Stromal cell of bone marrow (primary cell): Measurements from ENCODE around the gene NT5C.

ENCODE experiments used
- DNase-seq: peaks from one replicate; pipeline ENCODE4 v3.0.0-alpha.2; 2012; ENCODE audit warnings: low read depth

Gene NT5C

GRCh38 chr17:75116737-75117136 lies 14.8 kb downstream of the NT5C start:
- no peak for DNase-seq

DNA sequence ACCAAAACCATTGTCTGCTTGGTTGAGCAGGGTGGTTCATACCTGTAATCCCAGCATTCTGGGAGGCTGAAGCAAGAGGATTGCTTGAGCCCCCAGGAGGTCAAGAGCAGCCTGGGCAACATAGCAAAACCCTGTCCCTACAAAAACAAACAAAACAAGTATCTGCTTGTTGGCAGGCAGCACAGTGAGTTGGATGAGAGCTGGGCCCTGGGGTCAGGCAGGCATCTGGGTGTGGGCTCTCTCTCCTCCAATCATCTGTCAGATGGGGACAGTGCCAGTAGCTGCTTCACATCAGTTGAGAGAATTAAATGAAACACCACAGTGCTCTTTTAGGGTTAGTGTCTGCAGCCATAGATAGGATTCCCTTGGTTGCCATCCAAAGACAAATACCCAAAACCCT lies 16.0 kb downstream of the NT5C start:
- DNase-seq: no peak

- no peak for DNase-seq
Observed at GRCh38 chr17:75114552-75115314, 16.8 kb downstream of the NT5C start.

DNA sequence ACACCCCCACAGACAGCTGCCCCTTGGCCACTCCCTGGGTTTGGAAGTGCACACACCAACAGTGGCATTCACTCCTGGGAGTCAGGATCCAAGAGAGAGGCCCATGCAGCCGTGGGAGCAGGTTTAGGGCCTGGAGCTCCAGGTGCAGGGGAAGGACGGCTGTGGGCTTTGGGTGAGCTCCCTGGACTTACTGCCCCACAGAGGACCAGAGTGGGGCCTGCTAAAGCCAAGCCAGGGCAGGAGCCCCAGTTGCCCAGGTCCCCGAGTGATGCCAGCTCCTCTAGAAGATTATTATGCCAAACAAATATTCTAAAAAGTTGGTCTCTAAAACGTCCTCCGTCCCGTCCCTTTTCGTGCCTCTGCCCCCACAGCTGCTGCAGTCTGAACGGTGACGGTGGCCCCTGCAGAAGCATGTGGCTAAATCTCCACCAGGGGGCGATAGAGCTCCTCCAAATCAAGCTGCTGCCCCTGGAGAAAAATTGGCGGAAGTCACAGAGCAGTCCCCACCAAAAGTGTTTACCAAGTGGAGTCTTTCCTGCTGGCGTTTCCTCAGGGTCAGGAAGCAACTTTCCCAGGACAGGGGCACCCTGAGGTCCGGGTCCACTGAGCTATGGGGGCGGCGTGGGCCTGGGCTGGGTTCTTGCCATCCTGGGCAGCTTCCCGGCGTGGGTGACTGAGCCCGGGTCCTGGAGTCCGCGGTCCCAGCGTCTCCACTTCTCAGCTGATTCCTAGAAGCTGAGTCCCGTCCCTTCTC lies 17.6 kb downstream of the NT5C start:
- DNase-seq: peak; percentile 71

- DNase-seq: no peak
Observed at GRCh38 chr17:75111777-75112335, 19.7 kb downstream of the NT5C start.

- no peak for DNase-seq
Observed at GRCh38 chr17:75110234-75110937, 21.2 kb downstream of the NT5C start.

DNA sequence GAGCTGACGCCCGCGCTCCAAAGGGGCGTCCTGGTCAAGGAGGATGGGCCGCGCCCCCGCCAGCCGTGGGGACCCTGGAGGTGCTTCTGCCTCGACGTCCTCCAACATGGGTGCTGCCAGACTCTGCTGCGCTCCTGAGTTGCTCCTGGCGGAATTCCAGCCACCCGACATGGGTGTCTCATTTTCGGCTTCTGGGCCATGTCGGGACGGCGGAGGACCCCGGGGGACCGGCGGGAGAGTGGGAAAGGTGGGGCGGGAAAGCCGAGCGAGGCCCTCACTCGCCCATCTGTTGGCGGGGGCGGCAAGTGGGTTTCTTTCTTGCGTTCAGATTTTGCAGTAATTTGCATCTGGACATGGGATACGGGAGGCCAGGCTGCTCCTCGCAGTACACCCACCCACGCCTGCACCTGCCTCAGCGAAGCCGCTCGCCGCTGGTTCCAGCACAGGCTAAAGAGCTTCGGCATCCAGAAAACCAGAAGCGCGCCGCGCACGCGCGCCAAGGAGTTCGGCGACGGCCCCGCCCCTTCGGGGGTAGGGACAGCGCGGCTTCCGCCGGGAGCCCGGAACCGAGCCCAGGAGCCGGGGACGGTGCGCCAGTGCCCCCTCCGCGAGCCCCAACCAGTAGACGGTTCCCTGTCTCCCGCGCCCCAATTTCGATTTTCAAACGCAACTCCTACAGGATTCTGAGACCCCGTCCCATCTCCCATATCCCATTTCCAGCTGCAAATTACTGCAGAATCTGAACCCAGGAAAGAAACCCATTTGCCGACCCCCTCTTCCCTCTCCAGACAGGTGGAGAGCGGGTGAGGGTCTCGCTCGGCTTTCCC lies 21.9 kb downstream of the NT5C start, which contains the start of gene ARMC7:
Gene ARMC7, plus strand, starts transcription at position 563 of the 827 bp plus-strand sequence. CDS start 320 bp downstream, outside the sequence.
- peak; percentile 58 for DNase-seq

- no peak for DNase-seq
Observed at GRCh38 chr17:75109046-75109406, 22.5 kb downstream of the NT5C start.

DNA sequence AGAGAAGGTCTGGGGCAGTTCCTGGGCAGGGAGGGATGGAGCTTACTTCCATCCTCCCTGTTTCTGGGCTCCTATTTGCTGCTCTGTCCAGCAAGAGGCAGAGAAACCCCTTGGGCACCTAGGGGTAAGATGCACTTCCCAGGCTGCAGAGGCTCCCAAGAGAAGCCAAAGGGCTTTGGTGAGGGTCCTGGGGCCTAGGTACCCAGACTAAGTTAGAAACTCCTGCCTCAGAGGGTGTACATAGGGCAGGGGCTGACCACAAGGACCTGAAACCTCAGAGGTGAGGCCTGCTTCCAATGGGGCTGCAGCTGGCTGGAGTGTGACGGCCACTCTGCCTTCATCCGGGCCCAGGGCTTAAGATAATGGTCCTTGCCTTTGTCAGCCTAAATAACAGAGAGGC lies 23.3 kb downstream of the NT5C start:
- no peak for DNase-seq

DNA sequence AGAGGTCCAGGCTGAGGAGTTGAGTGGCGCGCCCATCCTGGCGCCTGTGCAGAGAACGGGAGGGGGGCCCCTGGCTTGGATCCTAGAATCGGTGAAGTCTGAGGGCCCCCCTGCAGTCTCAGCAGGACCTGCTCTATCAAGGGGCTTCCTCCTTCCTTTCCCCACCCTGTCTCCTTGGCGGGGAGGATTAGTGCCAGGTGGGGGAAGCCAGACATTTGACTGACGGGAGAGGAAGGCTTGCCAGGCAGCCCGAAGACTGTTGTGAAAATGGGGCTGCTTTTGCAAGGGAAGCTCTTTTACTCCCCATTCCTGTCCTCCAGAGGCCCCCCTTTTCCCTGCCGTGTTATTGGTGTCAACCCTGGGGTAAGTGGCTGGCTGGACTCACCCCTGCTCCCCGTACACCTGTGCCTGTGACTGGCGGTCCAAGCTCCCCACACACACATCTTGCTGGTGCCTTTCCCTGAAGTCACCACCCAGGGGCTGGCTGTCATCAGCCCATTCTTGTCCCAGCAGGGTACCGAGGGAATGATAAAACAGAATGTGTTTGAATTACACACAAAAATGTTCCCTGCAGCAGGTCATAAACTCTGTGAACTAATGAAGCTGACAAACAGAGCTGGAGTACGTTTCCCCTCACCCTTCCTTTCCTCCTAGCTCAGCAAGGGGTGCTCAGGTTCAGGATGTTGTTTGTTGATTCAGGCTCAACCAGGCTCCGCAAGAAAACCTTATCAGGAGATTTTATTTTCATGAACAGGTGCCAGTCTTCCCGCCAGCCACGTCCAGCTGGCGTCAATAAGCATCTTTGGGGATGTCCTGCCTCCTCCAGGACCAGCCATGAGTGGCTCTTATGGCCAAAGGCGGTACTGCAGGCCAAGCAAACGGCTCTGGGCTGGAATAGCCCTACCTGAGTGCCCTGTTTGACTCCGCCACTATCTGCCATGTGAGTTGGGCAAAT lies 26.1 kb downstream of the NT5C start:
- DNase-seq: no peak

GRCh38 chr17:75103601-75104554 lies 27.7 kb downstream of the NT5C start:
- DNase-seq: no peak

DNA sequence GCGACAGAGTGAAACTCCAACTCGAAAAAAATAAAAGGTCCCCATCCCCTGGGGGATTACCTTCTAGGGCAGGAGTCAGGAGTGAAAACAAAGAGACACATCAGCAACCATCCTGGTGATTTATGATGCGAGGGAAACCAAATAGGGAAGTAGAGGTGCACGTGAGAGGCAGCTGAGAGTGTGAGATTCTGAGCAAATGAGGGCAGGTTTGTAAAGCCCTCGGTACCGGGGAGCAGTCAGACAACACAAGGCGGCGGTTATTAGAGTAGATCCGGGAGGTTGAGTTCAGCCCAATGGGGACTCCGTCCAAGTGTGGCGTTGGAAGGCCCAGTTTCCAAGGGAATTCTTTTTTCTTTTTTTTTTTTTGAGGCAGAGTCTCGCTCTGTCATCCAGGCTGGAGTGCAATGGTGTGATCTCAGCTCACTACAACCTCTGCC lies 29.1 kb downstream of the NT5C start:
- DNase-seq: no peak

DNA sequence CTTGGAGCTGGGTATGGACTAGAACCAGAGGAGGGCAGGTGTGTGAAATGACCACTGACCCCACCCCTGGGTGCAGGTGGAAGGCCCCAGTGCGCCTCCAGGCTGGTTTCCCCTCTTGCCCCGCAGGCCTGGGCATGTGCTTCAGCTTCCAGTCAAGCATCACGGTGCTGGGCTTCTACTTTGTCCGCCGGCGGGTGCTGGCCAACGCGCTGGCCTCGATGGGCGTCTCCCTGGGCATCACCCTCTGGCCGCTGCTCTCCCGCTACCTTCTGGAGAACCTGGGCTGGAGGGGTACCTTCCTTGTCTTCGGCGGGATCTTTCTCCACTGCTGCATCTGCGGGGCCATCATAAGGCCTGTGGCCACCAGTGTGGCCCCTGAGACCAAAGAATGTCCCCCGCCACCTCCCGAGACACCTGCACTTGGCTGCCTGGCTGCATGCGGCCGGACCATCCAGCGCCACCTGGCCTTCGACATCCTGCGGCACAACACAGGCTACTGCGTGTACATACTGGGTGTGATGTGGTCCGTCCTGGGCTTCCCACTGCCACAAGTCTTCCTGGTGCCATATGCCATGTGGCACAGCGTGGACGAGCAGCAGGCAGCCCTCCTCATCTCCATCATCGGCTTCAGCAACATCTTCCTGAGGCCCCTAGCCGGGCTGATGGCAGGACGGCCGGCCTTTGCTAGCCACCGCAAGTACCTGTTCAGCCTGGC lies 31.5 kb downstream of the NT5C start:
- no peak for DNase-seq

- DNase-seq: no peak
Observed at GRCh38 chr17:75098861-75099260, 32.7 kb downstream of the NT5C start.

GRCh38 chr17:75097865-75098264 lies 33.7 kb downstream of the NT5C start:
- no peak for DNase-seq

DNA sequence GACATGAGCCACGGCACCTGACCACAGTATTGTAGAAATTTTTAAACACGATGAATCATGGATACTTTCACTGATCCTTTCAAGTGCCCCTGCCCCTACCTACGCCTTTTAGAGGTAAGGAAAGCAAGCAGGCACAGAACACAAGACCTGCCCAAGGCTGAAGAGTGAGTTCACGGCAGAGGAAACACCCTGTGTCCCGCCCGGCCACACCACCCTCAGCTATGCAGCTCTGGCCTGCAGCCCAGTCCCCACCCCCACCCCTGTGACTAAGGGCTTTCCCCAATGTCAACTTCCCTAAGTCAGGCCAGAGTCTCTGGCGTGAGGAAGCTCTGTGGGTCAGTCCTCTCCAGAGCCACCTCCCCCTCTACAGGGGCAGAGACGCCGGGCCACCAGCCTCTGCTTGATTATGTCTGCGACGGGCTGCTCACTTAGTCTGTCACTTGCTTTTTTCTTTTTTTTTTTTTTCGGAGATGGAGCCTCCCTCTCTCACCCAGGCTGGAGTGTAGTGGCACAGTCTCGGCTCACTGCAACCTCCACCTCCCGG lies 35.4 kb downstream of the NT5C start:
- no peak for DNase-seq

- no peak for DNase-seq
Observed at GRCh38 chr17:75094871-75095399, 36.6 kb downstream of the NT5C start.

- no peak for DNase-seq
Observed at GRCh38 chr17:75093548-75094158, 37.9 kb downstream of the NT5C start.
